ENCODE data around the gene POLN.
A peak's percentile ranks its signal among the peaks of the same experiment; 100 is the strongest.

- TF ChIP-seq ZNF114 (CRISPR knock-in tag; IDR thresholded peaks at IDR 0.05) = no peak
- TF ChIP-seq CTCF (conservative IDR thresholded peaks at IDR 0.05; ENCODE audit: low read depth in 2 of 2) = peak in 1 of 2 experiments; percentile 31; a peak in 1 of 4 replicates
- no peak for TF ChIP-seq POLR2AphosphoS5 (IDR thresholded peaks at IDR 0.05; ENCODE audit: low read depth)
- TF ChIP-seq ETS1 (IDR thresholded peaks at IDR 0.05) = no peak
- TF ChIP-seq EZH2 (IDR thresholded peaks at IDR 0.05; ENCODE audit: low read depth, unreplicated experiment) = no peak
- TF ChIP-seq REST (IDR thresholded peaks at IDR 0.05; ENCODE audit: unreplicated experiment) = no peak
- no peak for TF ChIP-seq EZH2phosphoT487 (IDR thresholded peaks at IDR 0.05; ENCODE audit: unreplicated experiment)
- TF ChIP-seq CREB1 (CRISPR knock-in tag; IDR thresholded peaks at IDR 0.05; ENCODE audit: low read depth) = no peak
Observed at GRCh38 chr4:2269206-2269531, 27.2 kb upstream of the POLN start.
